ENCODE results near the gene HDAC6.

Gene HDAC6

DNA sequence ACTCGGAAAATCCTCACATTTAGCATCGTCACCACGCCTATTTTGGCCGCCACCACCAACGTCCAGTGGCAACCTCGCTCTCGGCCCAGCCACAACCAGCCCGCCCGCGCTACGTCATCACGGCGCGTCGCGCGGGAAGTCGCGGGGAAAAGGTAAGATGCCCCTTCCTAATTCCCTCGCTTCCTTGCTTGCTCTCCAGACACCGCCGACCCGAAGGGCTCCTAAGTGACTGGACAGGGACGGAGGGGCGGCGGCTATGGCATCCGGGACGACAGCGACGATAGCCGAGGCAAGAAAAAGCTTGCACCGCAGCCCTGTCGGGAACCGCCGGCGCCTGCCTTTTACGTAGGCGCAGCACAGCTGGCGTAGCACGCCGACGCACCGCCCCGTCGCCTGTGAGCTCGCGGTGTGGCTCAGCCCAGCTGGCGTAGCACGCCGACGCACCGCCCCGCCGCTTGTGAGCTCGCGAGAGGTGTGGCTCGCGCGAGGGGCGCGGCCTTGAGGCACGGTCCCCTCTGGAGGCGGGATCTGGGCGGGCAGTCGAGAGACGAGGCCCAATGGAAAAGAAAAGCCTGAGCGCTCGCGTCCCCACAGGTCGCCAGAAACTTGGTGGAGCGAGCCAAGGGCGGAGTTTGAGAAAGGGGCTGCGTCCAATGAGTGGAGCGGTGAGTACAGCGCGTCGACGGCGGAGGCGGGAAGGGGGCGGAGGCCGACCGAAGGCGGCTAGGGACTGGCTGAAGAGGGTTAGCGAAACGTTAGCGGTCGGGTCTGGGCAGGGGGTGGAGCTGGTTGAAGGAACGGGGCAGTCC, at the start of gene HDAC6:
Gene HDAC6, plus strand, starts transcription at position 788 of the 809 bp plus-strand sequence. CDS start 626 bp downstream, outside the sequence.
- DNase-seq (ENCODE audit: low read depth) = peak; percentile 93

DNA sequence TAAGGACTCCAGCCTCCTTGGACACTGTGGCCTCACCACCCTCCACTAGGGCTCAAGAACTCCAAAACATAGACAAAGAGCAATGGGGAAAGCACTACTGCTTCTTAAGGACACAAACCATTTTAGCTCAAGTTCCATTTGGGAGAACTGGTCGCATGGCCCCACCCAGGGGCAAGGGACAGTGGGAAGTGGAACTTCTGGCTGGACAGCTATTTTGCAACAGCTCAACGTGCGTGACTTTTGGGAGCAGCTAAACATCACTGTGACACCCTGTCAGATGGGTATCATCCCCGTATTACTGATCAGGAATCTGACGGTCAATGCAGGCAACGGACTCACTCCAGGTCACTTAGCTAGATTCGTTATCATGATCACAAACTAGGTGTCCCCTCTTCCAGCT, 49.4 kb upstream of the HDAC6 start:
- DNase-seq (ENCODE audit: low read depth) = no peak

DNA sequence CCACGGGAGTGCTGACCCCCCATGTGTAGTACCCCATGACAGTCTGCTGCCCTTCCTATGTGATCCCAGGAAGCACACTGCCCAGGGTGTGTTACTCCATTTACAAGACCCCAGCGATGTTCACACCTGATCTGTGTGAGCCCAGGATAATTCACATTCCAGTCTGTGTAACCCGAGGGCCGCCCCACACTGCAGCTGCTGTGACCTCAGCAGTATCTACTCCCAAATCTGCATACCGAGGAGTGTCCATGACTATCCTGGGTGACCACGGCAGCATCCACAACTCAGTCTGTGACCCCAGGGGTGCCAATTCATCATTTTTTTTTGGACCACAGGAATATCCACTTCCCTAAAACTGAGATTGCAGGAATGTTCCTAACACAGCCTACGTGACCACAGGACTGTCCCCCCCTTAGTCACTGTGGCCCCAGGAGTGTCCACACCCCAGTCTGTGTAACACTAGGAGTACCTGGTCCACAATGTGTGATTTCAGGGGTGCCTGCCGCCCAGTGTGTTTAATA, 48.1 kb upstream of the HDAC6 start:
- no peak for DNase-seq (ENCODE audit: low read depth)

DNA sequence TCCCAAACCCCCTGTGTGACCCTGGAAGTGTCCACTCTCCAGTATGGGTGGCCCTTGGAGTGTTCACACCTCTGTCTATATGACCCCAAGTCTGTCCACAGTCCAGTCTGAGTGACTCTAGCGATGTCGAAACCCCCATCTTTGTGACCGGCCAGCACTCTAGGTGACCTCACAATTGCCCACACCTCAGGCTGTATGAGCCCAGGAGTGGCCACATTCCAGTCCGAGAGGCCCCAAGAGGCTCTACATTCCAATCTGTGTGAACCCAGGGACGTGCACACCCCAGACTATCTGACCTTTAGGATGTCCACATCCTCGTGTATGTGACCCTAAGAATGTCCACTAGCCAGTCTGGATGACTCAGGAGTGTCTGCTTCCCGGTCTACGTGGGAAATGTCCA, 47.6 kb upstream of the HDAC6 start:
- DNase-seq (ENCODE audit: low read depth) = no peak

DNA sequence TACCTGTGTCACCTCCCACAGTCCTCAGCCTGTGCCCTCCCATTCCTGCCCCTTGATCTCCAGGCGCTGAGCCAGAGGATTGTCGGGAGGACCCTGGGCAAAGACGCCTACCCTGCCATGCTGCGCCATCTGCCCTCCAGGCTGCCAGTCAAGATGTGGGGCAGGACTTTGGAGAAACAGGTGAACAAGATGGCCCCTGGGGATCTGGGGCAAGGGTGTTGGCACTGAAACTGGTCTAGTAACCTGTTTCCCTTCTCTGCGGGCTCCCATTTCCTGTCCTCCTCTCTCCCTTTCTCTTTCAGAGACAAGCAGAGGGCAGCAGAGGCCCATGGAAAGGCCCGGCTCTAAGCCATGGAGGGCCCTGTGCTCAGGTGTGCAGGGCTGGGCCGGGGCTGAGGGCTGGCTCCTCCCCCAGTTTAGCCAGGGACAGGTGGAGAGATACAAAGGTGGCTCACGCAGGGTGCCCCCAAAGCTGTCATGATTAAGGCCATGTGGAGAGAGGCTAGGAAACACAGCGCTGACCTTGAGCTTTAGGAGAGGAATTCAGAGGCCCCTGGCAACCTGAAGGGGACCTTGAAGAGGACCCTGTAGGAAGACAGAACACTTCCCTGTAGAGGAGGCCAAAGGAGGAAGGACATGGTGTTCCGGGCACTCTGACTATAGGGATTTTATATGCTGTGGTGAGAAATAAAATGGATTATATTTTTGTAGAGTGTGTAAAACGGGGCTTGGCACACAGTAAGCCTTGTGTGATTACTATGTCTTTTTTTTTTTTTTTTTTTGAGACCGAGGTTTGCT, 40.0 kb upstream of the HDAC6 start, which contains the start of gene GLOD5:
Gene GLOD5, plus strand, starts transcription at position 74 of the 798 bp plus-strand sequence. Its CDS starts 44 bp downstream, at position 118.
- no peak for DNase-seq (ENCODE audit: low read depth)

- no peak for DNase-seq (ENCODE audit: low read depth)
These were observed 32.6 kb upstream of the HDAC6 start for GRCh38 chrX:48769230-48769629.

GRCh38 chrX:48770296-48770695, 31.6 kb upstream of the HDAC6 start:
- DNase-seq (ENCODE audit: low read depth) = no peak

DNA sequence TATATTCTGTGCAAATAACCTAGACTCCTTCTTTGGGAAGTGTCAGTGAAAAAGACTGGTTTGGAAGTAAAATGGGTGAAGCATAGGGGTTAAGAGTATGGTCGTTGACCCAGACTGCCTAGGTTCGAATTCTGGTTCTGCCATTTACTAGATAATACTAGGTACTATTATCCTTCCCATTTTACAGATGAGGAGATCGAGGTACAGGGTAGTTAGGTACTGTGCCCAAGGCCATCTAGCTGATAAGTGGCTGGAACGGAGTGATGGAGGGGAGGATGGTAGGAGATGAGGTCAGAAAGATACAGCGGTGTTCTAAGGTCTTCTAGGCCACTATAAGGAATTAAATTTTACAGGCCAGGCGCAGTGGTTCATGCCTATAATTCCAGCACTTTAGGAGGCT, 29.3 kb upstream of the HDAC6 start:
- no peak for DNase-seq (ENCODE audit: low read depth)

DNA sequence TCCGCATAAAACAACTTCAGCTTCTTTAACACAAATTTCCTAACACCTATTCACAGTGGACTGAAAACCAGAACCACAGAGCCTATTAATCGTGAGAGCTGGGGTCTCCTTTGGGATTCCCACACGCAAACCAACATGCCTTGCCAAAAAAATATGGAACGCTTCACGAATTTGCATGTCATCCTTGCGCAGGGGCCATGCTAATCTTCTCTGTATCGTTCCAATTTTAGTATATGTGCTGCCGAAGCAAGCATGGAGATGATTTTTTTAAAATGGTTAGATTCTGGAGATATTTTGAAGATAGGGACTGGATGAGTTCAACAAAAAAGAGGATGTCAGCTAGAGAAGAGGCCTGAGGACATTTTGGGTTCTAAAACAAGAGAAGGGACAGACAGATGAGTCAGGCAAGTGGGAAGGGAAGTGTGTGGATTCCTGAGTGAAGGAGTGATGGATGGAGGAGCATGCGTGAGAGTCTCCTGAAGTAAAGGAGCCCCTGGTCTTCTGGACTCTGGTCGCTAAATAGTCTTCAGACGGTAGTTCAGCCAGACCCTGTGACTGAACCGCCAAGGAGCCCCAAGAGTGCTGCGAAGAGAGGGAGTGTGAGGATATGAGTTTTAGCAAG, 24.9 kb upstream of the HDAC6 start:
- DNase-seq (ENCODE audit: low read depth) = no peak

GRCh38 chrX:48779399-48779798, 22.5 kb upstream of the HDAC6 start:
- no peak for DNase-seq (ENCODE audit: low read depth)

GRCh38 chrX:48781705-48782104, 20.2 kb upstream of the HDAC6 start:
- DNase-seq (ENCODE audit: low read depth) = no peak

- DNase-seq (ENCODE audit: low read depth) = no peak
These were observed 19.7 kb upstream of the HDAC6 start for GRCh38 chrX:48782216-48782615.

- DNase-seq (ENCODE audit: low read depth) = no peak
These were observed 19.1 kb upstream of the HDAC6 start for GRCh38 chrX:48782795-48783194.

DNA sequence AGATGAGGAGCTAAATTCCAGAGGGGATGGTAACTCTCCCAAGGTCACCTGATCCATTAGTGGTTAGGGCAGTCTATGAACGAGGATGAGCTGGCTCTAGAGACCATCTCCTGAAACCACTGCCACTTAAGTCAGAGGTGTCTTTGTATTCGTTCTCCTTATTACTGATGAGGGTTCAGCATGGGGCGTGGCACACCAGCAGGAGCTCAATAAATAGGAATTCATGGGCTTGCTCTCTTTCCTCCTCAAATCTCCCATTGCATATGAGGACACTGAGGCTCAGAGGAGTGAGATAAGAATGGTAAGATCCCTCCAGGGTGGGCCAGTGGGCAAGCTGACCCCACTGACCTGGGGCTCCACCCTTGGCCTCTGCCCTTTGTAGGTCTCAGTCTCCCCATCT, 17.1 kb upstream of the HDAC6 start:
- no peak for DNase-seq (ENCODE audit: low read depth)

GRCh38 chrX:48785186-48785539, 16.7 kb upstream of the HDAC6 start:
- no peak for DNase-seq (ENCODE audit: low read depth)

DNA sequence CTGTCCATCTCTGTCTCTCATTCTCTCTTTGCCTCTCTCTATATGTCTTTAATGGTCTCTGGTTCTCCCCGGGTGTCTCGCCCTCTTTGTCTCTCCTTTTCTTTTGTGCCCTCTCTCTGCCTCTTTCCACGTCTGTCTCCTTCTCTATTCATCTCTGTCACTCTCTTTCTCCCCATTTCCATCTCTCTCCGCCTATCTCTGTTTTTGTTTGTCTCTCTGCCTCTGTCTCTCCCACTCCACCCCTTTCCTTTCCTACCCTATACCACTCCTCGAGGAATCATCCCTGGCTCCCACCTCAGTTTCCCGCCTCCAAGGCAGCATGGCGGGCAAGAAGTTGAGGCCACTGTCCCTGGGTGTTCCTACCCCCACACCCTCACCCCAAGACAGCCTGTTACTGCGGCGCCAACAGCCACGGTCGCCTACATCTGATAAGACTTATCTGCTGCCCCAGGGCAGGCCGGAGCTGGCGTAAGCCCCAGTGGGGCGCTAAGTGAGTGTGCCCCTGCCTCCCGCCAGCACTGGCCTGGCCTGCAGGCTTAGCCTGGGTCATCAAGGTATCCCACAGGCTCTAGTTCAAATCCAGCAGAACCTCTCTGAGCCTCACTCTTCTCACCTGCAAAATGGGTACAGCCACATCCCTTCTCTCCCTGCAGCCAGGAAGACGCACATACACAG, 16.2 kb upstream of the HDAC6 start:
- DNase-seq (ENCODE audit: low read depth) = no peak

- DNase-seq (ENCODE audit: low read depth) = no peak
These were observed 15.5 kb upstream of the HDAC6 start, which contains the start of gene GATA1 for GRCh38 chrX:48786341-48786800. TSS of gene GATA1 (plus strand) at chrX:48786590. CDS start at chrX:48791110, 4,520 bp downstream.

DNA sequence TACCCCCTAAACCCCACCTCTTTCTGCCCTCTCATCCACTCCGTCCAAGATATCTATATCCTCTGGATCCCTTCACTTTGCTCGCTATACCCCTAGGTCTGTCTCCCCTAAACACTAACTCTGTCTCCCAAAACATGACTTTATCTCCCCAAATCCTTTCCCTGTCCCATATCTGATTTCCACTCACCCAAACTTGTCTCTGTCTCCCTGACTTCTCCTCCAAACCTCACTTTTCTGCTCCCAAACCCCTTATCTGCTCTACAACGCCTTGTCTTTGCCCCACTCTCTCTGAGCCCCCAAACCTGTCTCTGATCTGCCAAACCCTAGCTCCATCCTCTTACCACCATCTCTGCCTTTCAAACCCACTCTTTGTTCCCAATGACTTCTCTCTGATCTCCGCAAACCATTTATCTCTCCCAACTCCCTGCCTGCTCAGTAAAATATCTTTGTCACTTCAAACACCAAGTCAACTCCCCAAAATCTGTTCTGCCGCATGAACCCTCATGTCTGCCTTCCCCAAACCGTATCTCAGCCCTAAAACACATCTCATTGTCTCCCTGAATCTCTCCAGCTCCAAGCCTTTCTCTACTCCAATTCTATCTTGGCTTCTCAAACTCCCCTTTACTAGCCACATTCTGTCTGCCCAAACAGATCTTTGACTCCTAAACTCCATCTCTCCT, 14.9 kb upstream of the HDAC6 start:
- no peak for DNase-seq (ENCODE audit: low read depth)

GRCh38 chrX:48787505-48788443, 14.1 kb upstream of the HDAC6 start:
- no peak for DNase-seq (ENCODE audit: low read depth)
